ENCODE results near the gene METTL25B.

DNA sequence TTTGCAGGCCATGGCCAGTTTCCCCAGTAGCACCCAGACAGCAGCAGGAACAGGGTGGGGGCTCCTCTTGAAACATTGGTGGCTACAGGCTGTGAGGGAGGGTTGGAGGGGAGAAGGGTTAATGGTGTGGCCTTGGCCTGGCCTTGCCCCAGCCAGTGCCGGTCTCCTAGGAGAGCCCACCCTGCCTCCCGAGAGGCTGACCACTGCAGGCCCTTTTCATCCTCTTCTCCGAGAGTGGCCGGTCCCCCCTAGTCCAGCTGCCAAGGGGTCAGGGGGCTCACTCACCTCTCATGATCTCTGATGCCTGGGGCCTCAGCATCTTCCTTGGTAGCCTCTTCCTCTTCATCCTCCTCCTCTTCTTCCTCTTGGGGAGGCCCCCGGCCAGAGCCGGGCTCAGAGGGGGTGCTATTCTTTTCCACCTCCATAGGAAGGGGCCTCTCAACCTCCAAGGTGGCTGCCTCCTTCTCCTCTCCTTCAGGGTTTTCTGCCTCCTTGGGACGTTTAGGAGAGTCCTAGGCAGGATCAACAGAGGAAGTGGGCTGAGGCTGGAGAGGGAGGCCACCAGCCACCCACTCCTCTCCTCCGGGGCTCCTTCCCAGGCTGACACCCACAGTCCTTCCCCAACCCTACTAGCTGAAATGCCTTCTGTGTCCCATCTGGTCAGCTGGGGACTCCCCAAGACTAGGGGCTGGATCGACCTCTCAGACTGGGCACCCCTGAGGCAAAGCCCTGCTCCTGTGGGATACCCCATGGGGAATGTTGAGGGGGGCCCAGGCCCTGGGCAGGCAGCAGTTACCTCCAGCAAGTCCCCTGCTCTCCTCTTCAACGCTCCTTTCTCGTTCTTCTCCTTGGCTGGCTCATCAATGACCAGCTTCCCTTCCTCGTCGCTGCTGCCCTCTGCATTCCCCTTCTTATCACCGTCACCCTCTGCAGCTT, 15.4 kb downstream of the METTL25B start:
- TF ChIP-seq, protein P1, sequence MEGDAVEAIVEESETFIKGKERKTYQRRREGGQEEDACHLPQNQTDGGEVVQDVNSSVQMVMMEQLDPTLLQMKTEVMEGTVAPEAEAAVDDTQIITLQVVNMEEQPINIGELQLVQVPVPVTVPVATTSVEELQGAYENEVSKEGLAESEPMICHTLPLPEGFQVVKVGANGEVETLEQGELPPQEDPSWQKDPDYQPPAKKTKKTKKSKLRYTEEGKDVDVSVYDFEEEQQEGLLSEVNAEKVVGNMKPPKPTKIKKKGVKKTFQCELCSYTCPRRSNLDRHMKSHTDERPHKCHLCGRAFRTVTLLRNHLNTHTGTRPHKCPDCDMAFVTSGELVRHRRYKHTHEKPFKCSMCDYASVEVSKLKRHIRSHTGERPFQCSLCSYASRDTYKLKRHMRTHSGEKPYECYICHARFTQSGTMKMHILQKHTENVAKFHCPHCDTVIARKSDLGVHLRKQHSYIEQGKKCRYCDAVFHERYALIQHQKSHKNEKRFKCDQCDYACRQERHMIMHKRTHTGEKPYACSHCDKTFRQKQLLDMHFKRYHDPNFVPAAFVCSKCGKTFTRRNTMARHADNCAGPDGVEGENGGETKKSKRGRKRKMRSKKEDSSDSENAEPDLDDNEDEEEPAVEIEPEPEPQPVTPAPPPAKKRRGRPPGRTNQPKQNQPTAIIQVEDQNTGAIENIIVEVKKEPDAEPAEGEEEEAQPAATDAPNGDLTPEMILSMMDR (IDR thresholded peaks at IDR 0.05): no peak
- TF ChIP-seq POLR2A (IDR thresholded peaks at IDR 0.05): no peak
